KOPT-K1 (cell line): Measurements from ENCODE around the gene RIMBP2.

Experiments used
- H3K27ac ChIP-seq: fragments of 200-600 bp; sonication (generic); 2 replicates; pipeline ENCODE4 v1.5.1; 2016; ENCODE audit warnings: antibody characterized with exemption, mild to moderate bottlenecking, low read depth, low read length; ENCODE audit not compliant: poor library complexity, severe bottlenecking
- H3K36me3 ChIP-seq: fragments of 200-600 bp; sonication (generic); 2 replicates; pipeline ENCODE4 v1.5.1; 2017; ENCODE audit warnings: antibody characterized with exemption, mild to moderate bottlenecking, low read length, moderate library complexity; ENCODE audit not compliant: insufficient read depth
- H3K9me3 ChIP-seq: fragments of 200-600 bp; sonication (generic); 2 replicates; pipeline ENCODE4 v1.5.1; 2017; ENCODE audit warnings: antibody characterized with exemption, low read length, mild to moderate bottlenecking; ENCODE audit not compliant: insufficient read depth, poor library complexity, severe bottlenecking

RIMBP2 gene

GRCh38 chr12:130367523-130367922, 348.6 kb downstream of the RIMBP2 start:
- Histone ChIP-seq H3K36me3 (no peaks in the 10 kb centered on the region), H3K9me3 (no peaks in the 10 kb centered on the region)

DNA sequence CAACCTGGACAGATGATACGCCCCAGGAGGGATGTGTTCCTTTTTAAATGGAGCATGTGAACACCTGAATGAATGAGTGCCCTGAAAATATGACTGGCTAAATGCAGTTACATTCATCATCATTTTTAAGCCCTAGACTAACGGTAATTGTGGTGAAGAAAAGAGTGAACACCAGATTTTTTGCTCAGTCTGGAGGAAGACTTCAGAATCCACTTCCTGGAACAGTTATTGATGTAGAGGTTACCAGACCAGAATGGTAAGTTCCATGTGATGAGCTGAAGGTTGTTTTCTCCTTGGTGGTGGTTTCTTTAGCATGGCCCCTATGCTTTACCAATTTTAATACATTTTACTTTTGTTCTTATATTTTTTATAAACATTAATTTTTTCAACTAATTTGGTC, 349.1 kb downstream of the RIMBP2 start:
- Histone ChIP-seq H3K36me3 (no peaks in the 10 kb centered on the region), H3K9me3 (no peaks in the 10 kb centered on the region), H3K27ac (peak overlapping the region; percentile 29)

More at GRCh38 chr12:130367523-130367922, 348.6 kb downstream of the RIMBP2 start:
- peak overlapping the region; percentile 26 for H3K27ac ChIP-seq

DNA sequence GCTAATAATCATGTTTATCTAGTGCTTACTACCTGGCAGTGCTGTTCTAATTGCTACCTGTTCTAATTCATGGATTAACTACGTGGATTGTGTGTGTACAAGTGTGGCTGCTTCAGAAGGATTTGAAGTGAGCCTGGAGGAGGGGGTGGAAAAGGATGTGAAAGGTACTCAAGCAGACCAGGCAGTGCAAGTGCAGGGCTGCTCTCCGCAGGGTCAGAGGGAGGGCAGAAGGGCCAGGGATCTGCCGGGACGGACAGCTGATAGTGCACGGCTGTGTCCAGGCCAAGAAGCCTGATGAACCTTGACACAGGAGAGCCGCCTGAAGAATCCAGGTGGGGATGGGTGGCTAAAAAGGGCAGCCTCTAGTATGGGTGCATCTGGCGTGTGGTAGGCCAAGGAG, 349.9 kb downstream of the RIMBP2 start:
- no peak overlapping the region for H3K27ac ChIP-seq
- H3K9me3 ChIP-seq = no peaks in the 10 kb centered on the region
- no peaks in the 10 kb centered on the region for H3K36me3 ChIP-seq

DNA sequence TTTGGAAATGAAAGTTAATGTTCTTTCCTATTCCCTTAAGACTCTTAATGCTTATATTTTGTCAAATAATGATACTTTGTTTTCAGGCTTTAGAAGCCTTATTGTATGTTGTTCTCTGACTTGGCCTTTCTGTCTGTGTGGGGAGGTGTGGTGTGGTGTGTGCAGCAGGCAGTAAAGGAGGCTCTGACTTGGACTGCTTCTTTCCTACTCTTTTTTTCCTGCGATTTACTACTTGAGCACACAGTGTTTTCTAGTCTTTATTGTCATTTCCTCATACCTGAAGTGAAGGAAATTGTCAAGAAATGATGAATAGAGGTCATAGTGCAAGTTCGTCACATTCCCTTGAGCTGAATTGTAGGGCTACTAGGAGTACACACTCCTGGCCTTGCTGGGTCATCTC, 351.5 kb downstream of the RIMBP2 start:
- H3K9me3 ChIP-seq = no peaks in the 10 kb centered on the region
- H3K27ac ChIP-seq = no peak overlapping the region
- H3K36me3 ChIP-seq = no peaks in the 10 kb centered on the region

DNA sequence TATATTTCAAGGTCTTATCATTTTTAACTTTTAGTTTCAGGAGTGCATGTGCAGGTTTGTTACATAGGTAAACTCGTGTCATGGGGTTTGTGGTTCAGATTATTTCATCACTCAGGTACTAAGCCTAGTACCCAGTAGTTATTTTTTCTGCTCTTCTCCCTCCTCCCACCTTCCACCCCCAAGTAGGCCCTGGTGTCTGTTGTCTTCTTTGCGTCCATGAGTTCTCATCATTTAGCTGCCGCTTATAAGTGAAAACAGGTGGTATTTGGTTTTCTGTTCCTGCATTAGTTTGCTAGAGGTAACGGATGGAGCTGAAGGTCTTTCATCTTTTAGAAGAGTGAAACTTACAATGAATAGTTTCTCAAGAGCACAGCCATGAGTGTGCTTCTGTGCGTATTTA, 354.0 kb downstream of the RIMBP2 start:
- Histone ChIP-seq H3K36me3 (no peaks in the 10 kb centered on the region), H3K27ac (no peak overlapping the region), H3K9me3 (no peaks in the 10 kb centered on the region)

DNA sequence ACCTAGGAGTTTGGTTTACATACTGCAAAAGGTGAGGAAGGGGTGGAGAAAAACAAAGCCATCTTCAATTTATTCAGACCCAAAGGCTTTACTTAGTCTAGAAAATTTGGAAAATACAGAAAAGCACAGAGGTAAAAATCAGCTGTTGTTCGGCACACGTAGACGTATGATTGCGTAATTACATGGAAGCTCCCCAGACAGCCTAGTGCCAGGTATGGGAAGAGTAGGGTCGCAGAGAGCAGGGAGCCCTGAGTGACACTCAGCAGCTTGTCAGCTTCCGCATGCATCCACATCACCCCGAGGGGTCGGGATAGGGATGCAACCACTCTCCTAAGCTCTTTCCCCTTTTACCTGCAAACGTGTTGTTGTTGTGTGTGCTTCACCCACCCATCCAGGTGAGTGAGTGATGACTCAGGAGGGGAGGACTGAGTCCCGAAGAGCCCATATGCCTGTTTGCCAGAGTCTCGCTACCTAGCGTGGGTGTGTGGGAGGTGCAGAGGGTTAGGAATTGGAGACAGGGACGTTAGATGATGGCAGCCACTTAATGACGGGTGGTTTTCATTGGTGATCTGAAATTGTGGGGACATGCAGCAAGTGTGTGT, 358.3 kb downstream of the RIMBP2 start:
- no peaks in the 10 kb centered on the region for H3K36me3 ChIP-seq

GRCh38 chr12:130357241-130357640, 358.9 kb downstream of the RIMBP2 start:
- Histone ChIP-seq H3K9me3 (peaks cover 20% of the 10 kb centered on the region), H3K36me3 (no peaks in the 10 kb centered on the region), H3K27ac (no peak overlapping the region)

More for the DNA sequence above, 358.3 kb downstream of the RIMBP2 start:
- Histone ChIP-seq H3K9me3 (peaks cover 15% of the 10 kb centered on the region), H3K27ac (no peak overlapping the region)

GRCh38 chr12:130356222-130356621, 359.9 kb downstream of the RIMBP2 start:
- Histone ChIP-seq H3K36me3 (no peaks in the 10 kb centered on the region), H3K9me3 (peaks cover 20% of the 10 kb centered on the region), H3K27ac (no peak overlapping the region)

GRCh38 chr12:130354407-130354806, 361.7 kb downstream of the RIMBP2 start:
- Histone ChIP-seq H3K27ac (no peak overlapping the region), H3K9me3 (peaks cover 20% of the 10 kb centered on the region), H3K36me3 (no peaks in the 10 kb centered on the region)

- Histone ChIP-seq H3K9me3 (peaks cover 20% of the 10 kb centered on the region), H3K27ac (no peak overlapping the region), H3K36me3 (no peaks in the 10 kb centered on the region)
Observed at GRCh38 chr12:130353081-130353480, 363.0 kb downstream of the RIMBP2 start.

DNA sequence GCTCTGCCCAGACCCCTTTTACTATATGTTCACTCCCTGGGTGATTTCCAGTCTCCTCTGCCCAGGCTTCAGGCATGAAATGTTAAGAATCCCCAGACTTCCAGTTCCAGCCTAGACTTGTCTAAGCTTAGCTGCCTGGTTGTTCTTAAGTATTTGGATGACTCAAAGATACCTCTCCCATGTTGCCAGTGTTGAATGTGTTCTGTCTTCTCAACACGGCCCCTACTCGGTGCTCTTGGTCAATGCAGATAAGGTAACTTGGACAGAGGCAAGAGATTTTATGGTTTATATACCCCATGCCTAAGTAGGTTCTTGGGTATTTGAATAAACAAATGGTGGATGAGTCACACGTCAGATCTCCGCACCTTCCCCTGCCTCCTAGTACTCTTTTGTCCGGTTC, 364.8 kb downstream of the RIMBP2 start:
- Histone ChIP-seq H3K9me3 (peaks cover 20% of the 10 kb centered on the region), H3K36me3 (no peaks in the 10 kb centered on the region), H3K27ac (no peak overlapping the region)

DNA sequence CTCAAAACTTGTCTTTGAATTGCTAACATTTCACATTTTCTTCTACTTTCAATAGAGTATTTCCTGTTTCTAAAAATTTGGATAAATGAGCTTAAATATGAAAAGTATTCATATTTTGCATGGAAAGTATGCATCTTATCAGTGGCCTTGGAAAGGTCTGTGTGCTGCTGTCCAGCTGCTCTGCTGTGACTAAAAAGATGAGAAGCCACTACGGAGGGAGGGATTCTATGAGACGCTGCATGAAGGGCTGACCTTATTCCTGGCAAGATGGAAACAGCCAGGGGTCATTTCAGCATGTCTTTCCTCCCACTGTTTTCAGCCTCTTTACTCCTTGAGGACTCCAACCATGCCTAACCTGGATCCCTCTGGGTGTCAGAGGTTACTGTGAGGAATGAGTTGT, 365.4 kb downstream of the RIMBP2 start:
- Histone ChIP-seq H3K36me3 (no peaks in the 10 kb centered on the region), H3K27ac (no peak overlapping the region), H3K9me3 (peaks cover 20% of the 10 kb centered on the region)

DNA sequence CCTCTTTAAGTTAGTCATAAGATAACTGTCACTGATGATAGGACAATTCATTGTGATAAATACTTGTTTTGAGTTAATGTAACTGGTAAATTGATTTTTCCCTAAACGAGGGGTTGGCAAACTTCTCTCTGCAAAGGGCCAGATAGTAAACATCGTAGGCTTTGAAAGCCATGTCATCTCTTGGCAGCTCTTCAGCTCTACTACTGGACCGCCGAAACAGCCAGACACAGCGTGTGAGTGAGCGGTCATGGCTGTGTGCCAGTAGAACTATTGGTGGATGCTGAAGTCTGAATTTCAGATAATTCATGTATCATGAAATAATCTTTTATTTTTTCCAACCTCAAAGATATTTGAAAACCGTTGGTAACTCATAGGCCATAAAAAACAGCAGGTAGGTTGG, 368.5 kb downstream of the RIMBP2 start:
- Histone ChIP-seq H3K36me3 (no peaks in the 10 kb centered on the region), H3K9me3 (peaks cover 3% of the 10 kb centered on the region), H3K27ac (no peak overlapping the region)
